ENCODE data around the gene RNLS. TPM values are rescaled to one million over a fixed set of nuclear protein-coding genes. Genes with fewer than 3 reads are reported as not detected.

RNLS gene
- total RNA-seq, 1 donor from 2014 or later: 7.0 TPM

DNA sequence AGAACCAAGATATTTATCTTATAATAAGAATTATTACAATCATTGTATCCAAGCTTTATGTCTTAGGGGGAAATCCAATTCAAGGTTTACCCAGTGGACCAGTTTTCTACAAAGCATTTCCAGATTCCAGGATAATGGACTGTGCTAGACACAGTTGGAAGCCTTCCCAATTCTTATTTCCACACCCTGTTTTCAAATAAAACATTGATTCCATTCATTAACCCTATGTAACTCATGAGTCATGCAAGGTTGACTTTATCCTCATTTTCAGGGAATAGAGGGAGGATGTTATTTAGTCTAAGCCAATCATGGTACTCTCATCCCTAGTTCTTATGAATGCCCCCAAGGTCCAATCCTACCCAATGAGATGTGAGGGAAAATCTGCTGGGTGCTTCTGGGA, 145.7 kb downstream of the RNLS start:
- no peak for DNase-seq (ENCODE audit: extremely low spot score, unreplicated experiment)
- Mint-ChIP-seq H3K36me3 (no peaks in the 10 kb centered on the region), H3K27ac (no peak overlapping the region), H3K4me1 (ENCODE audit: unreplicated experiment) (peaks cover 6% of the 10 kb centered on the region), H3K4me3 (no peak overlapping the region), H3K9me3 (no peaks in the 10 kb centered on the region), H3K27me3 (no peaks in the 10 kb centered on the region)
- TF ChIP-seq, protein P1, sequence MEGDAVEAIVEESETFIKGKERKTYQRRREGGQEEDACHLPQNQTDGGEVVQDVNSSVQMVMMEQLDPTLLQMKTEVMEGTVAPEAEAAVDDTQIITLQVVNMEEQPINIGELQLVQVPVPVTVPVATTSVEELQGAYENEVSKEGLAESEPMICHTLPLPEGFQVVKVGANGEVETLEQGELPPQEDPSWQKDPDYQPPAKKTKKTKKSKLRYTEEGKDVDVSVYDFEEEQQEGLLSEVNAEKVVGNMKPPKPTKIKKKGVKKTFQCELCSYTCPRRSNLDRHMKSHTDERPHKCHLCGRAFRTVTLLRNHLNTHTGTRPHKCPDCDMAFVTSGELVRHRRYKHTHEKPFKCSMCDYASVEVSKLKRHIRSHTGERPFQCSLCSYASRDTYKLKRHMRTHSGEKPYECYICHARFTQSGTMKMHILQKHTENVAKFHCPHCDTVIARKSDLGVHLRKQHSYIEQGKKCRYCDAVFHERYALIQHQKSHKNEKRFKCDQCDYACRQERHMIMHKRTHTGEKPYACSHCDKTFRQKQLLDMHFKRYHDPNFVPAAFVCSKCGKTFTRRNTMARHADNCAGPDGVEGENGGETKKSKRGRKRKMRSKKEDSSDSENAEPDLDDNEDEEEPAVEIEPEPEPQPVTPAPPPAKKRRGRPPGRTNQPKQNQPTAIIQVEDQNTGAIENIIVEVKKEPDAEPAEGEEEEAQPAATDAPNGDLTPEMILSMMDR (conservative IDR thresholded peaks at IDR 0.05): no peak

DNA sequence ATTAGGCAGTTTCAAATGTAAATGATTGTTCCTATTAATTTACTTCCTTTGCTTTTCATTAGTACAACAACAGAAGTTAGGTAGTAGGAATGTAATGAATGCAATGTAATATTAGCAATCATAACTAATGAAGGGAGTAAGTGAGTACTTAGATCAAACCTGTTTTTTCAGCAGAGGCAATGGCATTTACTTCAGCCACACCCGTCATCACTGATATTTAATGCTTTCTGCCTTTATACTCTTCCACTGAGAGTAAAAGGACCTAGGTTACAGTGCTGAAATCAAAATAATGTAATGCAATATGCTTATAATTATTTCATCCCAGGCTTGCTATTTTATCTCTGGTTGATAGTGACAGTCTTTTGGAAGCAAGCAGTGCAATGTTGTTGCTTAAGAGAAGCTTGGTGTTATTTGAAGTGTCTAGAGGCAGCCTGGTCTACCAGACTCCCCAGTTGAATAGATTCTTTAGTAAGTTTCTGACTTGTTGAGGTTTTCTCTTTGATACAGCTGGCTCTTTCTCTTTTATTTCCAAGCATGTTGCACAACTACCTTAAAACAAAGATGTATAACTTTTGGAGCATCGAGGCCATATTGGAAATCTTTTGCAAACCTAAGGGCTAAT, 149.4 kb downstream of the RNLS start:
- no peak for DNase-seq (ENCODE audit: extremely low spot score, unreplicated experiment)
- H3K9me3 Mint-ChIP-seq: no peaks in the 10 kb centered on the region
- H3K4me1 Mint-ChIP-seq (ENCODE audit: unreplicated experiment): peaks cover under 1% of the 10 kb centered on the region
- H3K27ac Mint-ChIP-seq: no peak overlapping the region
- H3K4me3 Mint-ChIP-seq: no peak overlapping the region
- TF ChIP-seq, protein P1 (conservative IDR thresholded peaks at IDR 0.05): no peak
- H3K27me3 Mint-ChIP-seq: no peaks in the 10 kb centered on the region
- H3K36me3 Mint-ChIP-seq: no peaks in the 10 kb centered on the region

DNA sequence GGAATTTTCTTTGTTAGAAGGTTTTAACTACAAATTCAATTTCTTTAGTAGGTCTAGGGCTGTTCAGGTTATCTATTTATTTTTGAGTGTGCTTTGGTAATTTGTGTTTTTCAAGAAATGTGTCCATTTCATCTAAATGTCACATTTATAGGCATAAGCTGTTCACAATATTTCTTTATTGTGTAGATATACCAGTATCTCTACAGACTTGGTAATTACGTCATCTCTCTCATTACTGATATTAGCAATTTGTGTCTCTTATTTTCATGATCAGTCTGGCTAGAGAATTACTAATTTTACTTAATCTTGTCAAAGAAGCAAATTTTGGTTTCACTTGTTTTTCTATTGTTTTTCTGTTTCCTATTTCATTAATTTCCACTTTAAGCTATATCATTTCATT, 152.0 kb downstream of the RNLS start:
- Mint-ChIP-seq H3K4me3 (no peak overlapping the region), H3K4me1 (ENCODE audit: unreplicated experiment) (peaks cover 8% of the 10 kb centered on the region), H3K9me3 (no peaks in the 10 kb centered on the region), H3K27me3 (no peaks in the 10 kb centered on the region), H3K27ac (no peak overlapping the region), H3K36me3 (no peaks in the 10 kb centered on the region)
- no peak for DNase-seq (ENCODE audit: extremely low spot score, unreplicated experiment)
- TF ChIP-seq, protein P1 (conservative IDR thresholded peaks at IDR 0.05): no peak

DNA sequence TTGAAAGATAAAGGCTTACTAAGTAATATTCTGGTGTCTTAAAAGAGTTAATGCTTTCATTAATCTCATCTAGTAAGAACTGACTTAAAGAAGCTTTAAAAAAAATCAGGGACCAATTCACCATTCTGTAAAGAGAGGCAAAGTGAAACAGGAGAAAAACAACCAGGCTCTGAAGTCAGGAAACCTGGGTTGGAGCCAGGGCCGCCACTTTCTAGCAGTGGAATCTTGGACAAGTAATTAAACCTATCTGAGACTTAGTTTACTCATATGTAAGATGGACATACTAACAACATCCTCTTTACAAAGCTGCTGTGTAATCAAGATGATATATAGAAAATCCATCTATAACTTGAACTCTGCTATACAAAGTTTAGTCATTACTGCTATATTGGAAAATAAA, 154.1 kb downstream of the RNLS start:
- Mint-ChIP-seq H3K4me1 (ENCODE audit: unreplicated experiment) (peaks cover 8% of the 10 kb centered on the region), H3K36me3 (no peaks in the 10 kb centered on the region), H3K27me3 (no peaks in the 10 kb centered on the region), H3K9me3 (no peaks in the 10 kb centered on the region), H3K27ac (no peak overlapping the region), H3K4me3 (no peak overlapping the region)
- TF ChIP-seq, protein P1 (conservative IDR thresholded peaks at IDR 0.05): no peak
- DNase-seq (ENCODE audit: extremely low spot score, unreplicated experiment): no peak

DNA sequence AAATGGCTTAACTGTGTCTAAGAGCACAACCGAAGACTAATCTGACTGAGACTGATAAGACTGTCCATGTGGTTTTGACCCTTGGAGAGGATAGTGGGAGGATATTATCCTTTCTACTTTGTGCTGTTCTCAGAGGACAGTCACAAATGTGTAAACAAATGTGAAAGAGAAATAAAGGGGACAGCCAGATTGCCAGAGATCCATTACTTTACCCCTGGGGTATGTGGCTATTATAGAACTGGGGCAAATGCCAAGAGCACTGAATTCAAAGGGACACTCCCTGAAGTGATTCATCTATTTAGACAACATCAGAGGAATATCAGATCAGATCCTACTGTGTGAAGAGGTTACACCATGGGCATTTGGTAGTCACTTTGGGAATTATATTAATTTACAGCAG, 154.7 kb downstream of the RNLS start:
- no peaks in the 10 kb centered on the region for H3K36me3 Mint-ChIP-seq
- peaks cover 8% of the 10 kb centered on the region for H3K4me1 Mint-ChIP-seq (ENCODE audit: unreplicated experiment)
- no peak overlapping the region for H3K4me3 Mint-ChIP-seq
- TF ChIP-seq, protein P1 (conservative IDR thresholded peaks at IDR 0.05): no peak
- no peaks in the 10 kb centered on the region for H3K27me3 Mint-ChIP-seq
- no peak overlapping the region for H3K27ac Mint-ChIP-seq
- no peaks in the 10 kb centered on the region for H3K9me3 Mint-ChIP-seq
- DNase-seq (ENCODE audit: extremely low spot score, unreplicated experiment): no peak

DNA sequence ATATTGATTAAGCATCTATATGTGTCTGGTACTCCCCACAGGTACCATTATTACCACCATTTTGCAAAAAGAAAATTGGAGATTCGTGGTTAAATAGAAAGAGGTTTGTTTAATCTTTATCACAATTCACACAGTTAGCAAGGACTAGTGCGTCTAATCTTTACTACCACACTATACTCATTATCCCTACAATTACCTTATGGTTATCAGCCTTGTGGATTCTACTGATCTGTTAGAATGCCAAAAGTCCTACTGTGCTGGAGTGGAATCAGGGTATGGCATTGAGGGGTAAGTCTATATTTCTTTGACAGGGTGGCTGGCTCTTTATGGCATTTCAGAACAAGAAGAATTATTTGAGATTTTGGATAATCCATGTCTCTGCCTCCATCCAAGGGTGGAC, 156.1 kb downstream of the RNLS start:
- Mint-ChIP-seq H3K27me3 (no peaks in the 10 kb centered on the region), H3K36me3 (no peaks in the 10 kb centered on the region), H3K27ac (no peak overlapping the region), H3K9me3 (no peaks in the 10 kb centered on the region), H3K4me1 (ENCODE audit: unreplicated experiment) (peaks cover 8% of the 10 kb centered on the region), H3K4me3 (no peak overlapping the region)
- TF ChIP-seq, protein P1 (conservative IDR thresholded peaks at IDR 0.05): no peak
- no peak for DNase-seq (ENCODE audit: extremely low spot score, unreplicated experiment)

Measured in type B pancreatic cell (in vitro differentiated cells).